Ishikawa (cell line): ENCODE results near the gene CFAP45.

Source experiments
- CEBPB ChIP-seq: IDR thresholded peaks from 2 replicates; pipeline ENCODE4 v1.6.1; 2012
- CREB1 ChIP-seq: IDR thresholded peaks from 2 replicates; pipeline ENCODE4 v1.6.1; 2012; ENCODE audit warnings: low read depth
- EGR1 ChIP-seq: IDR thresholded peaks from 2 replicates; pipeline ENCODE4 v1.6.1; 2012
- EP300 ChIP-seq: IDR thresholded peaks from 2 replicates; pipeline ENCODE4 v1.6.1; 2012; ENCODE audit warnings: borderline replicate concordance
- FOXM1 ChIP-seq: IDR thresholded peaks from 2 replicates; pipeline ENCODE4 v1.6.1; 2012; ENCODE audit warnings: low read depth, borderline replicate concordance
- MAX ChIP-seq: IDR thresholded peaks from 2 replicates; pipeline ENCODE4 v1.6.1; 2012
- NFIC ChIP-seq: IDR thresholded peaks from 2 replicates; pipeline ENCODE4 v1.6.1; 2012
- RAD21 ChIP-seq: IDR thresholded peaks from 2 replicates; pipeline ENCODE4 v1.6.1; 2012; ENCODE audit warnings: low read depth
- REST ChIP-seq: IDR thresholded peaks from 2 replicates; pipeline ENCODE4 v1.6.1; 2012; ENCODE audit warnings: low read depth, mild to moderate bottlenecking
- TAF1 ChIP-seq: IDR thresholded peaks from 2 replicates; pipeline ENCODE4 v1.6.1; 2012; ENCODE audit warnings: low read depth, mild to moderate bottlenecking
- TCF12 ChIP-seq: IDR thresholded peaks from 2 replicates; pipeline ENCODE4 v1.6.1; 2012; ENCODE audit warnings: low read depth
- TEAD4 ChIP-seq: IDR thresholded peaks from 2 replicates; pipeline ENCODE4 v1.6.1; 2012
- USF1 ChIP-seq: IDR thresholded peaks from 2 replicates; pipeline ENCODE4 v1.6.1; 2012
- YY1 ChIP-seq: IDR thresholded peaks from 2 replicates; pipeline ENCODE4 v1.6.1; 2012; ENCODE audit warnings: low read depth
- ZBTB7A ChIP-seq: IDR thresholded peaks from 2 replicates; pipeline ENCODE4 v1.6.1; 2012; ENCODE audit warnings: low read depth

Gene CFAP45

GRCh38 chr1:159924791-159925718 is 25.1 kb upstream of the CFAP45 start, which contains the start of gene TAGLN2:
Gene TAGLN2 (minus strand): TSS chr1:159925507. CDS start chr1:159920509, 4,998 bp downstream.
- TF ChIP-seq TCF12 (no peak), CEBPB (no peak), TAF1 (peak; percentile 86; the same call in 1 of the 2 replicates), FOXM1 (peak; percentile 18), CREB1 (no peak), MAX (peak; percentile 98), REST (no peak), EGR1 (no peak), TEAD4 (peak; percentile 90), ZBTB7A (peak; percentile 37), EP300 (no peak), NFIC (peak; percentile 10; the same call in 1 of the 2 replicates), YY1 (0 out of 2 replicates have a peak, but pooled peaks have one; percentile 20), RAD21 (no peak), USF1 (peak; percentile 70)

GRCh38 chr1:159924025-159924790 is 24.2 kb upstream of the CFAP45 start:
- TF ChIP-seq CREB1 (0 out of 2 replicates have a peak, but pooled peaks have one; percentile 51), RAD21 (no peak; the same call in 1 of the 2 replicates), REST (0 out of 2 replicates have a peak, but pooled peaks have one; percentile 21), EGR1 (peak; percentile 79; the same call in 1 of the 2 replicates), YY1 (no peak), TEAD4 (peak; percentile 82; the same call in 1 of the 2 replicates), EP300 (peak; percentile 96), TAF1 (no peak), NFIC (peak; percentile 95), MAX (no peak), TCF12 (peak; percentile 97), CEBPB (peak; percentile 67; the same call in 1 of the 2 replicates), USF1 (no peak), FOXM1 (peak; percentile 81), ZBTB7A (no peak; the same call in 1 of the 2 replicates)

GRCh38 chr1:159923203-159924024 is 23.4 kb upstream of the CFAP45 start:
- peak; percentile 34; the same call in 1 of the 2 replicates for TF ChIP-seq EP300
- no peak for TF ChIP-seq CEBPB
- TF ChIP-seq ZBTB7A = peak; percentile 30; the same call in 1 of the 2 replicates
- peak; percentile 69 for TF ChIP-seq EGR1
- TF ChIP-seq NFIC = peak; percentile 62
- TF ChIP-seq USF1 = no peak
- no peak for TF ChIP-seq REST
- 0 out of 2 replicates have a peak, but pooled peaks have one; percentile 5 for TF ChIP-seq TEAD4
- no peak for TF ChIP-seq CREB1
- TF ChIP-seq RAD21 = no peak; the same call in 1 of the 2 replicates
- TF ChIP-seq YY1 = 0 out of 2 replicates have a peak, but pooled peaks have one; percentile 56
- no peak for TF ChIP-seq MAX
- TF ChIP-seq TAF1 = no peak
- 0 out of 2 replicates have a peak, but pooled peaks have one; percentile 24 for TF ChIP-seq TCF12
- no peak for TF ChIP-seq FOXM1
